Endothelial cell of umbilical vein (primary cell): ENCODE measurements around the gene ITPR2. TPM values are rescaled to one million over a fixed set of nuclear protein-coding genes. Genes with fewer than 3 reads are reported as not detected.
"Not testable (repeated sequence)": the region's sequence is repeated elsewhere in the genome, so short reads cannot be mapped to it uniquely, and the experiment has no call there.

Source experiments
- BruUV-seq: library from RNA; stranded (reverse); fragments of 400-500 nt; replicated peaks from 2 replicates; lab custom pipeline; 2021; lab: Mats Ljungman, UMichigan
- CTCF ChIA-PET: fragments of 300-600, 350-600 bp; sonication (Branson Sonifier 250); formaldehyde crosslinking; loops from one replicate; lab custom pipeline; 2021; ENCODE audit warnings: antibody characterized with exemption, inconsistent platforms; lab: Charles Lee
- POLR2A ChIA-PET: fragments of 300-600, 350-600 bp; sonication (Branson Sonifier 250); formaldehyde crosslinking; loops from one replicate; lab custom pipeline; 2021; ENCODE audit warnings: antibody characterized with exemption, inconsistent platforms; lab: Charles Lee
- DNase-seq: peaks from one replicate; pipeline ENCODE4 v3.0.0-alpha.2; 2011; ENCODE audit warnings: low read depth, low spot score
- FAIRE-seq: peaks from 2 replicates; lab custom pipeline; 2011; peaks lifted over from hg19 to GRCh38; lab: Jason Lieb, UNC
- H2AFZ ChIP-seq: 2 replicates; pipeline ENCODE4 v1.6.0; 2012; ENCODE audit warnings: low read depth, low read length, control low read depth, inconsistent platforms
- H3K27ac ChIP-seq: 2 replicates; pipeline ENCODE4 v1.5.1; 2011; ENCODE audit warnings: low read depth, mild to moderate bottlenecking, control low read depth, low read length, moderate library complexity; ENCODE audit not compliant: insufficient read depth
- H3K27me3 ChIP-seq, 2 experiments: 2 replicates each; pipeline versions ENCODE4 v1.6.0 to v1.6.1; 2011; ENCODE audit warnings: low read length in 2 of 2, mixed read lengths in 1 of 2; ENCODE audit not compliant: control insufficient read depth in 2 of 2, insufficient read depth in 2 of 2
- H3K36me3 ChIP-seq, 2 experiments: 2 replicates in 1 of 2; 3 replicates in 1 of 2; pipeline ENCODE4 v1.5.1; 2011; ENCODE audit warnings: low read length in 2 of 2, mild to moderate bottlenecking in 1 of 2, moderate library complexity in 1 of 2; ENCODE audit not compliant: control insufficient read depth in 2 of 2, insufficient read depth in 2 of 2; ENCODE audit errors: extremely low read depth in 1 of 2
- H3K4me1 ChIP-seq: 3 replicates; pipeline ENCODE4 v1.5.1; 2011; ENCODE audit warnings: mild to moderate bottlenecking, low read length; ENCODE audit not compliant: control insufficient read depth, insufficient read depth; ENCODE audit errors: extremely low read depth
- H3K4me2 ChIP-seq: 2 replicates; pipeline ENCODE4 v1.6.1; 2011; ENCODE audit warnings: low read length, control low read depth, mixed read lengths; ENCODE audit not compliant: insufficient read depth
- H3K4me3 ChIP-seq, 3 experiments: fragments of 200-600 bp in 1 of 3; sonication (generic), shearing (Covaris generic) in 1 of 3; replicated peaks in 1 of 3; 2 replicates each; pipeline ENCODE4 v1.5.1; 2011 to 2016; ENCODE audit warnings: control low read depth in 3 of 3, low read length in 3 of 3, mild to moderate bottlenecking in 2 of 3, inconsistent platforms in 1 of 3, low read depth in 1 of 3, moderate library complexity in 1 of 3; ENCODE audit not compliant: insufficient read depth in 1 of 3
- H3K79me2 ChIP-seq: 2 replicates; pipeline ENCODE4 v1.6.0; 2012; ENCODE audit warnings: low read length, inconsistent platforms; ENCODE audit not compliant: control insufficient read depth, insufficient read depth
- H3K9ac ChIP-seq: replicated peaks from 2 replicates; pipeline ENCODE3; 2011; ENCODE audit warnings: low read length, control low read depth; ENCODE audit not compliant: insufficient read depth; ENCODE audit errors: extremely low read depth
- H3K9me1 ChIP-seq: replicated peaks from 3 replicates; pipeline ENCODE4 v1.6.0; 2011; ENCODE audit warnings: mild to moderate bottlenecking, low read length; ENCODE audit not compliant: control insufficient read depth, insufficient read depth; ENCODE audit errors: extremely low read depth
- H3K9me3 ChIP-seq: replicated peaks from 2 replicates; pipeline ENCODE4 v1.5.1; 2012; ENCODE audit warnings: low read length, inconsistent platforms; ENCODE audit not compliant: control insufficient read depth, insufficient read depth
- H4K20me1 ChIP-seq: replicated peaks from 2 replicates; pipeline ENCODE3; 2011; ENCODE audit warnings: mild to moderate bottlenecking, low read length; ENCODE audit not compliant: control insufficient read depth, insufficient read depth; ENCODE audit errors: extremely low read depth
- EZH2 ChIP-seq: IDR thresholded peaks from 2 replicates; pipeline ENCODE4 v1.6.1; 2012; ENCODE audit warnings: borderline replicate concordance, low read depth, mild to moderate bottlenecking, moderate library complexity, low read length, inconsistent platforms; ENCODE audit not compliant: severe bottlenecking
- FOS ChIP-seq: IDR thresholded peaks from 2 replicates; pipeline ENCODE4 v1.6.1; 2011; ENCODE audit warnings: mild to moderate bottlenecking, low read length, moderate library complexity, borderline replicate concordance; ENCODE audit not compliant: insufficient read depth
- GATA2 ChIP-seq: IDR thresholded peaks from 2 replicates; pipeline ENCODE4 v1.7.0; 2011; ENCODE audit warnings: low read depth, mild to moderate bottlenecking, moderate library complexity, mixed read lengths, low read length; ENCODE audit not compliant: insufficient read length, insufficient read depth
- JUN ChIP-seq: IDR thresholded peaks from 2 replicates; pipeline ENCODE4 v1.6.1; 2011; ENCODE audit warnings: borderline replicate concordance, low read depth; ENCODE audit not compliant: insufficient read length, insufficient read depth
- MYC ChIP-seq: IDR thresholded peaks from one replicate; pipeline ENCODE4 v1.6.1; 2011; ENCODE audit warnings: mild to moderate bottlenecking, low read depth, low read length
- POLR2A ChIP-seq: IDR thresholded peaks from 2 replicates; pipeline ENCODE4 v1.6.1; 2012; ENCODE audit warnings: low read depth, mild to moderate bottlenecking, control low read depth, low read length
- POLR2AphosphoS5 ChIP-seq: IDR thresholded peaks from 2 replicates; pipeline ENCODE4 v1.6.1; 2012; ENCODE audit warnings: low read depth, mild to moderate bottlenecking, control low read depth, low read length, moderate library complexity; ENCODE audit not compliant: insufficient read depth
- dilution Hi-C: fragments of 300-500 bp; cut with MboI; formaldehyde crosslinking; loops from one replicate; pipeline ENCODE4 v1.15.0; 2019; ENCODE audit warnings: low sequenced_read_pairs; ENCODE audit not compliant: extremely low pct_ligation_motif_present
- intact Hi-C: fragments of 100-400 bp; cut with micrococcal nuclease; formaldehyde crosslinking; loops from one replicate; pipeline ENCODE4 v1.10.0; 2022
- polyA plus RNA-seq, 4 experiments: library from polyadenylated mRNA; depleted of rRNA in 3 of 4; stranded (reverse) in 3 of 4; unstranded in 1 of 4; fragments of >200 nt; gene quantifications; 2 replicates each; pipeline versions ENCODE4 v1.2.1 to v1.2.3, GENCODE V29; 2011 to 2012; ENCODE audit warnings: missing spikeins in 1 of 4
- total RNA-seq: library from RNA; stranded (reverse); gene quantifications from 2 replicates; pipeline ENCODE4 v1.2.3, GENCODE V29; 2021
- TF ChIP-seq, protein P1 (sequence below): IDR thresholded peaks from 2 replicates; pipeline ENCODE4 v1.6.1; 2011; ENCODE audit not compliant: insufficient read depth, insufficient read length
- TF ChIP-seq, protein P2 (sequence below), 2 donors: IDR thresholded peaks; 1 replicate in 1 of 2; 2 replicates in 1 of 2; pipeline ENCODE4 v1.5.1; 2011; ENCODE audit warnings: low read length in 2 of 2, mild to moderate bottlenecking in 2 of 2, moderate library complexity in 2 of 2, control low read depth in 1 of 2, inconsistent platforms in 1 of 2, low read depth in 1 of 2; ENCODE audit not compliant: insufficient read depth in 1 of 2; ENCODE audit errors: extremely low read depth in 1 of 2

Gene ITPR2
- total and polyA plus RNA-seq, 2 donors (not counting 3 experiments of a cell fraction or from before 2014, with no cell fraction given), result 16.2 to 86.8 TPM

DNA sequence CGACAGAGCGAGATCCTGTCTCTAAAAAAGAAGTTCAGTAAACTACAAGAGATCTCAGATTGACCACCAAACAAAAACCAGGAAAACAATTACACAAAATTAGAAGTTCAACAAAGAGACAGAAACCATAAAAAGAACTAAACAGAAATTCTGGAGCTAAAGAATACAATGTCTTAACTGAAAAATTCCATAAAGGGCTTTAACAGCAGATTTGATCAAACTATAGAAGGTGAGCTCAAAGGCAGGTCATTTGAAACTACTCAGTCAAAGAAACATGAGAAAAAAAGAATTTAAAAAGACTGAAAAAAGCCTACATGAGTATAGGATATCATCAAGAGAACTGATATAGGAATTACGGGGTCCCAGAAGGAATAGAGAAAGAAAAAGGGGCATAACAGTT, 71.2 kb downstream of the ITPR2 start:
- H3K9me1 ChIP-seq, result no peaks in the 10 kb centered on the region
- no peak overlapping the region for H2AFZ ChIP-seq
- no peak overlapping the region for H3K4me2 ChIP-seq
- no peaks in the 10 kb centered on the region for H3K27me3 ChIP-seq
- H3K4me1 ChIP-seq, result no peaks in the 10 kb centered on the region
- H3K9ac ChIP-seq, result no peak overlapping the region
- TF ChIP-seq POLR2AphosphoS5 (no peak), GATA2 (no peak)
- ChIA-PET POLR2A (no interaction called here), CTCF (no interaction called here)
- peaks cover 25% of the 10 kb centered on the region for H3K79me2 ChIP-seq
- FAIRE-seq (no peak), DNase-seq (no peak)
- intact Hi-C loops, result no loop called here
- peaks cover 2% of the 10 kb centered on the region for H3K9me3 ChIP-seq
- no TSS peak for BruUV-seq
- H3K4me3 ChIP-seq, result no peak overlapping the region
- no peaks in the 10 kb centered on the region for H3K36me3 ChIP-seq
- no peaks in the 10 kb centered on the region for H4K20me1 ChIP-seq
- dilution Hi-C loops, result no loop called here
- H3K27ac ChIP-seq, result no peak overlapping the region

DNA sequence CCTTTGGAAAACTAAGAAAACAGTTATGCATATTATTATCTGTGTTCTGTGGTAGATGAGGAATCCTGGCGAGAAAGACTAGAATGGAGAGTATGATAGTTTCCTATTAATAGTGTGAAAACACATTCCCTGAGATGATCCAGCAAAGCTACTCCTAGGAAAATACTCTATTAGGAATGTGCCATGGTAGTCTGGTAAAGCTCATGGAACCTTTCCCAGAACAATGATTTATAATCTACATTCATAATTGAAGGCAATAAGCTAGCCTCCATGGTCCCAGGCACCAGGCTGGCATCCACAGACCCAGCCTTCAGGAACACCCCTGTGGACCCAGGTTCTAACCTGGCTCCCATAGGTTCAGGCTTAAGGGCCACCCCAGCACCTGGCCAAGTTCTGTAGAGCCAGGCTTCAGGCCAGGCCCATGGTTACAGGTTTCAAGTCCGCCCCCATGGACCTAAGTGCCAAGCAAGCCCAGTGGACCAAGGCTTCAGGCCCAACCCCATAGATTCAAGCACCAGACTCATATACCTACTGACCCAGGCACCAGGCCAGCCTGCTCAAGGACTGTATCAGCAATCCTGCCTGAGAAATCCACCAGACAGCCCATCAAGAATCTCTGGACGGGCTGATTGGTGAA, 72.2 kb downstream of the ITPR2 start:
- H3K79me2 ChIP-seq, result peaks cover 25% of the 10 kb centered on the region
- H3K36me3 ChIP-seq, result no peaks in the 10 kb centered on the region
- H4K20me1 ChIP-seq, result no peaks in the 10 kb centered on the region
- no peak overlapping the region for H3K9ac ChIP-seq
- dilution Hi-C loops, result no loop called here
- TF ChIP-seq, protein P1, sequence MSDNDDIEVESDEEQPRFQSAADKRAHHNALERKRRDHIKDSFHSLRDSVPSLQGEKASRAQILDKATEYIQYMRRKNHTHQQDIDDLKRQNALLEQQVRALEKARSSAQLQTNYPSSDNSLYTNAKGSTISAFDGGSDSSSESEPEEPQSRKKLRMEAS, result no peak
- no peak for TF ChIP-seq EZH2
- TF ChIP-seq GATA2, result no peak
- no peak for TF ChIP-seq POLR2AphosphoS5
- TF ChIP-seq POLR2A, result no peak
- TF ChIP-seq, protein P2, sequence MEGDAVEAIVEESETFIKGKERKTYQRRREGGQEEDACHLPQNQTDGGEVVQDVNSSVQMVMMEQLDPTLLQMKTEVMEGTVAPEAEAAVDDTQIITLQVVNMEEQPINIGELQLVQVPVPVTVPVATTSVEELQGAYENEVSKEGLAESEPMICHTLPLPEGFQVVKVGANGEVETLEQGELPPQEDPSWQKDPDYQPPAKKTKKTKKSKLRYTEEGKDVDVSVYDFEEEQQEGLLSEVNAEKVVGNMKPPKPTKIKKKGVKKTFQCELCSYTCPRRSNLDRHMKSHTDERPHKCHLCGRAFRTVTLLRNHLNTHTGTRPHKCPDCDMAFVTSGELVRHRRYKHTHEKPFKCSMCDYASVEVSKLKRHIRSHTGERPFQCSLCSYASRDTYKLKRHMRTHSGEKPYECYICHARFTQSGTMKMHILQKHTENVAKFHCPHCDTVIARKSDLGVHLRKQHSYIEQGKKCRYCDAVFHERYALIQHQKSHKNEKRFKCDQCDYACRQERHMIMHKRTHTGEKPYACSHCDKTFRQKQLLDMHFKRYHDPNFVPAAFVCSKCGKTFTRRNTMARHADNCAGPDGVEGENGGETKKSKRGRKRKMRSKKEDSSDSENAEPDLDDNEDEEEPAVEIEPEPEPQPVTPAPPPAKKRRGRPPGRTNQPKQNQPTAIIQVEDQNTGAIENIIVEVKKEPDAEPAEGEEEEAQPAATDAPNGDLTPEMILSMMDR (IDR thresholded peaks at IDR 0.05; ENCODE audit: extremely low read depth in 1 of 2, insufficient read depth in 1 of 2, low read depth in 1 of 2, low read length in 2 of 2), result no peak
- TF ChIP-seq JUN, result no peak
- TF ChIP-seq FOS, result no peak
- TF ChIP-seq MYC, result no peak
- H3K9me1 ChIP-seq, result no peaks in the 10 kb centered on the region
- H3K27me3 ChIP-seq, result no peaks in the 10 kb centered on the region
- FAIRE-seq, result no peak
- H3K4me2 ChIP-seq, result no peak overlapping the region
- H3K4me3 ChIP-seq, result no peak overlapping the region
- ChIA-PET POLR2A (no interaction called here), CTCF (no interaction called here)
- no TSS peak for BruUV-seq
- no peak overlapping the region for H2AFZ ChIP-seq
- H3K27ac ChIP-seq, result no peak overlapping the region
- intact Hi-C loops, result no loop called here
- H3K9me3 ChIP-seq, result peaks cover 2% of the 10 kb centered on the region
- no peak for DNase-seq
- no peaks in the 10 kb centered on the region for H3K4me1 ChIP-seq

DNA sequence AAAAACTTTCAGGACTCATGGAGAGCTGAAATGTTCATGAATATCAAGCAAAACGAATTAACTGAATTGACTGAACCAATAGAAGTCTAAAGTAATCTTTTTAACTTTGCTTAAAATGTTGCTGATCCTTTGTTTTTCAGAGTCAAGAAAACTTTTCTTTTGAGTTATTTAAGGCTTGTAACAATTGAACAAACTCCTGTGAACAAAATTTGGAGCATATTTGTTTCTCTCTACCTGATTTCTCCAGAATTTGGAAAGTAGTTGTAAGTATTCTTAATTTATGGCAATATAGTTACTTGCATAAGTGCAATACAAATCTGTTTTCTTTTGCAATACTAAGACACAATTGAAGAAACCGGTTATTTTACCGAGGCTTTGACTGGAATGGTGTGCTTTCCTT, 77.6 kb downstream of the ITPR2 start:
- H3K9ac ChIP-seq, FAIRE-seq, H3K4me2 ChIP-seq, H3K79me2 ChIP-seq, H3K9me1 ChIP-seq, H2AFZ ChIP-seq, POLR2A ChIA-PET, H3K27me3 ChIP-seq, H3K27ac ChIP-seq, H3K36me3 ChIP-seq, H3K9me3 ChIP-seq, BruUV-seq, intact Hi-C loops, CTCF ChIA-PET, dilution Hi-C loops, H3K4me3 ChIP-seq, H3K4me1 ChIP-seq, H4K20me1 ChIP-seq, DNase-seq: not testable (repeated sequence)
